OCI-LY1 (cell line): ENCODE results near the gene MACROD2.

Source experiments
- CTCF ChIP-seq: fragments of 200-600 bp; sonication (generic), shearing (Covaris generic); IDR thresholded peaks from 2 replicates; pipeline ENCODE4 v1.5.1; 2017; ENCODE audit warnings: mild to moderate bottlenecking, antibody characterized with exemption, low read length, moderate library complexity, mixed read lengths
- EZH2 ChIP-seq: fragments of 200-600 bp; sonication (generic), shearing (Covaris generic); IDR thresholded peaks from 2 replicates; pipeline ENCODE4 v1.8.0; 2017; ENCODE audit warnings: borderline replicate concordance, mixed run types, mild to moderate bottlenecking, antibody characterized with exemption, low read length, moderate library complexity, mixed read lengths

GRCh38 chr20:15561070-15561569 lies 1565.8 kb downstream of the MACROD2 start:
- no peak for TF ChIP-seq EZH2
- no peak for TF ChIP-seq CTCF
